Right lobe of liver (tissue), 4 donors: Measurements from ENCODE around the gene ABHD16A.

ENCODE experiments used
- CTCF ChIP-seq, 4 donors: fragments of 200-600 bp in 3 of 4; fragments of 450-650 bp in 1 of 4; IDR thresholded peaks; one replicate each; pipeline versions ENCODE4 v1.5.1 to v1.8.0; 2016 to 2022; ENCODE audit warnings: antibody characterized with exemption in 4 of 4, mild to moderate bottlenecking in 2 of 4
- POLR2A ChIP-seq: fragments of 450-650 bp; IDR thresholded peaks from one replicate; pipeline ENCODE4 v1.6.1; 2017; ENCODE audit warnings: antibody characterized with exemption, mild to moderate bottlenecking
- donor health status: DM: no; HTN: no; CAD: no.
- donor health status: DM: no; HTN: no; CAD: no.
- donor health status: DM: no; HTN: yes; CAD: no.

- TF ChIP-seq POLR2A (no peak), CTCF (IDR thresholded peaks at IDR 0.05) (no peak)
Observed at GRCh38 chr6:31663126-31663960, 39.8 kb downstream of the ABHD16A start.
